ENCODE measurements around the gene DNAJC8.

DNAJC8 gene

GRCh38 chr1:28176492-28177470, 56.0 kb downstream of the DNAJC8 start, which contains the start of gene PTAFR:
Gene PTAFR (minus strand): TSS chr1:28176690. CDS start chr1:28151021, 25,669 bp downstream.
- no peak for TF ChIP-seq CTCF (IDR thresholded peaks at IDR 0.05; ENCODE audit: low read depth, low read length)
- no peak for DNase-seq (ENCODE audit: extremely low read depth, low read depth)

- DNase-seq (ENCODE audit: extremely low read depth, low read depth): no peak
- TF ChIP-seq CTCF (IDR thresholded peaks at IDR 0.05; ENCODE audit: low read depth, low read length): no peak
These were observed 56.8 kb downstream of the DNAJC8 start for GRCh38 chr1:28175955-28176485.

- no peak for DNase-seq (ENCODE audit: extremely low read depth, low read depth)
- no peak for TF ChIP-seq CTCF (IDR thresholded peaks at IDR 0.05; ENCODE audit: low read depth, low read length)
These were observed 58.9 kb downstream of the DNAJC8 start for GRCh38 chr1:28173980-28174297.

- TF ChIP-seq CTCF (IDR thresholded peaks at IDR 0.05; ENCODE audit: low read depth, low read length): no peak
- DNase-seq (ENCODE audit: extremely low read depth, low read depth): no peak
These were observed 59.5 kb downstream of the DNAJC8 start for GRCh38 chr1:28173151-28173979.

- no peak for DNase-seq (ENCODE audit: extremely low read depth, low read depth)
- TF ChIP-seq CTCF (IDR thresholded peaks at IDR 0.05; ENCODE audit: low read depth, low read length): no peak
These were observed 60.1 kb downstream of the DNAJC8 start for GRCh38 chr1:28172713-28173150.

GRCh38 chr1:28171246-28171645, 61.6 kb downstream of the DNAJC8 start:
- TF ChIP-seq CTCF (IDR thresholded peaks at IDR 0.05; ENCODE audit: low read depth, low read length): no peak
- DNase-seq (ENCODE audit: extremely low read depth, low read depth): no peak

Data from AG09319 (cell line).